WTC11 (cell line): ENCODE data around the gene CFAP299.

Source experiments
- CREM ChIP-seq: sonication (generic); formaldehyde crosslinking; IDR thresholded peaks from 2 replicates; pipeline ENCODE4 v1.8.1; 2022; ENCODE audit warnings: mild to moderate bottlenecking, missing genetic modification reagents, moderate library complexity
- ESRRA ChIP-seq: sonication (generic); formaldehyde crosslinking; IDR thresholded peaks from 2 replicates; pipeline ENCODE4 v1.8.1; 2022; ENCODE audit warnings: mild to moderate bottlenecking, missing genetic modification reagents, borderline replicate concordance
- FOXP1 ChIP-seq: sonication (generic); formaldehyde crosslinking; IDR thresholded peaks from 2 replicates; pipeline ENCODE4 v1.8.0; 2022; ENCODE audit warnings: missing genetic modification reagents, mild to moderate bottlenecking, moderate library complexity, borderline replicate concordance
- TF ChIP-seq, protein P1 (sequence below): sonication (generic); formaldehyde crosslinking; IDR thresholded peaks from 2 replicates; pipeline ENCODE4 v1.8.0; 2023; ENCODE audit warnings: missing genetic modification reagents, mild to moderate bottlenecking, borderline replicate concordance
- TF ChIP-seq, protein P2 (sequence below): sonication (generic); formaldehyde crosslinking; IDR thresholded peaks from 2 replicates; pipeline ENCODE4 v1.8.0; 2022; ENCODE audit warnings: mild to moderate bottlenecking, missing genetic modification reagents

- TF ChIP-seq, protein P1, sequence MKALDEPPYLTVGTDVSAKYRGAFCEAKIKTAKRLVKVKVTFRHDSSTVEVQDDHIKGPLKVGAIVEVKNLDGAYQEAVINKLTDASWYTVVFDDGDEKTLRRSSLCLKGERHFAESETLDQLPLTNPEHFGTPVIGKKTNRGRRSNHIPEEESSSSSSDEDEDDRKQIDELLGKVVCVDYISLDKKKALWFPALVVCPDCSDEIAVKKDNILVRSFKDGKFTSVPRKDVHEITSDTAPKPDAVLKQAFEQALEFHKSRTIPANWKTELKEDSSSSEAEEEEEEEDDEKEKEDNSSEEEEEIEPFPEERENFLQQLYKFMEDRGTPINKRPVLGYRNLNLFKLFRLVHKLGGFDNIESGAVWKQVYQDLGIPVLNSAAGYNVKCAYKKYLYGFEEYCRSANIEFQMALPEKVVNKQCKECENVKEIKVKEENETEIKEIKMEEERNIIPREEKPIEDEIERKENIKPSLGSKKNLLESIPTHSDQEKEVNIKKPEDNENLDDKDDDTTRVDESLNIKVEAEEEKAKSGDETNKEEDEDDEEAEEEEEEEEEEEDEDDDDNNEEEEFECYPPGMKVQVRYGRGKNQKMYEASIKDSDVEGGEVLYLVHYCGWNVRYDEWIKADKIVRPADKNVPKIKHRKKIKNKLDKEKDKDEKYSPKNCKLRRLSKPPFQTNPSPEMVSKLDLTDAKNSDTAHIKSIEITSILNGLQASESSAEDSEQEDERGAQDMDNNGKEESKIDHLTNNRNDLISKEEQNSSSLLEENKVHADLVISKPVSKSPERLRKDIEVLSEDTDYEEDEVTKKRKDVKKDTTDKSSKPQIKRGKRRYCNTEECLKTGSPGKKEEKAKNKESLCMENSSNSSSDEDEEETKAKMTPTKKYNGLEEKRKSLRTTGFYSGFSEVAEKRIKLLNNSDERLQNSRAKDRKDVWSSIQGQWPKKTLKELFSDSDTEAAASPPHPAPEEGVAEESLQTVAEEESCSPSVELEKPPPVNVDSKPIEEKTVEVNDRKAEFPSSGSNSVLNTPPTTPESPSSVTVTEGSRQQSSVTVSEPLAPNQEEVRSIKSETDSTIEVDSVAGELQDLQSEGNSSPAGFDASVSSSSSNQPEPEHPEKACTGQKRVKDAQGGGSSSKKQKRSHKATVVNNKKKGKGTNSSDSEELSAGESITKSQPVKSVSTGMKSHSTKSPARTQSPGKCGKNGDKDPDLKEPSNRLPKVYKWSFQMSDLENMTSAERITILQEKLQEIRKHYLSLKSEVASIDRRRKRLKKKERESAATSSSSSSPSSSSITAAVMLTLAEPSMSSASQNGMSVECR (CRISPR knock-in tag) = no peak
- TF ChIP-seq FOXP1 = no peak
- TF ChIP-seq, protein P2, sequence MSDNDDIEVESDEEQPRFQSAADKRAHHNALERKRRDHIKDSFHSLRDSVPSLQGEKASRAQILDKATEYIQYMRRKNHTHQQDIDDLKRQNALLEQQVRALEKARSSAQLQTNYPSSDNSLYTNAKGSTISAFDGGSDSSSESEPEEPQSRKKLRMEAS (CRISPR knock-in tag) = no peak
- TF ChIP-seq ESRRA (CRISPR knock-in tag) = no peak
- no peak for TF ChIP-seq CREM (CRISPR knock-in tag)
Observed at GRCh38 chr4:80374180-80374579, 38.6 kb downstream of the CFAP299 start.
